HCT116 (cell line): ENCODE measurements around the gene CABP2. TPM values are rescaled to one million over a fixed set of nuclear protein-coding genes. Genes with fewer than 3 reads are reported as not detected.

ENCODE experiments used
- ATAC-seq: fragments of 200-7000 bp; cut with Tn5 transposase; 2 replicates; pipeline ENCODE4 v1.9.1; 2020; ENCODE audit warnings: mild to moderate bottlenecking, moderate library complexity
- BruUV-seq: library from RNA; stranded (reverse); fragments of 400-500 nt; replicated peaks from 2 replicates; lab custom pipeline; 2021; lab: Mats Ljungman, UMichigan
- CTCF ChIA-PET: fragments of 300-600 bp; sonication (Branson Sonifier 250); formaldehyde crosslinking; loops from one replicate; lab custom pipeline; 2021; ENCODE audit warnings: antibody characterized with exemption; lab: Charles Lee
- POLR2A ChIA-PET: fragments of 300-600, 350-600 bp; sonication (Branson Sonifier 250); formaldehyde crosslinking; loops from one replicate; lab custom pipeline; 2021; ENCODE audit warnings: antibody characterized with exemption; lab: Charles Lee
- RAD21 ChIA-PET, 2 experiments: fragments of 300-600 bp; sonication (Branson Sonifier 250); formaldehyde crosslinking; loops; one replicate each; lab custom pipeline; 2023; ENCODE audit warnings: low total read pairs in 2 of 2; ENCODE audit not compliant: uncharacterized antibody in 2 of 2, unreplicated experiment in 2 of 2, low non-redundant PET in 1 of 2; lab: Charles Lee
- DNase-seq: peaks from one replicate; pipeline ENCODE4 v3.0.0-alpha.2; 2010; ENCODE audit warnings: low read depth, low spot score
- H2AFZ ChIP-seq: fragments of 200-600 bp; shearing (Covaris generic), sonication (generic); 2 replicates; pipeline ENCODE4 v1.6.1; 2017; ENCODE audit warnings: low read depth, mixed run types, mixed read lengths, antibody characterized with exemption, low read length; ENCODE audit not compliant: poor library complexity, severe bottlenecking
- H3K27ac ChIP-seq: 2 replicates; pipeline ENCODE4 v1.5.1; 2012; ENCODE audit warnings: low read depth, low read length
- H3K27me3 ChIP-seq: fragments of 200-600 bp; sonication (generic); 2 replicates; pipeline ENCODE4 v1.6.1; 2016; ENCODE audit warnings: mixed run types, low read length, mixed read lengths; ENCODE audit not compliant: insufficient read depth
- H3K36me3 ChIP-seq, 2 experiments: fragments of 200-500 bp in 1 of 2; fragments of 200-600 bp in 1 of 2; sonication (Bioruptor generic) in 1 of 2; sonication (generic) in 1 of 2; 2 replicates each; pipeline versions ENCODE4 v1.5.1 to v1.6.1; 2014 to 2016; ENCODE audit warnings: low read length in 2 of 2, inconsistent platforms in 1 of 2, mixed read lengths in 1 of 2, mixed run types in 1 of 2; ENCODE audit not compliant: insufficient read depth in 2 of 2, control insufficient read depth in 1 of 2
- H3K4me1 ChIP-seq, 2 experiments: fragments of 200-600 bp in 1 of 2; sonication (generic) in 1 of 2; 2 replicates each; pipeline versions ENCODE4 v1.5.1 to v1.6.1; 2012 to 2017; ENCODE audit warnings: low read length in 2 of 2, inconsistent platforms in 1 of 2, mild to moderate bottlenecking in 1 of 2, mixed read lengths in 1 of 2, mixed run types in 1 of 2, moderate library complexity in 1 of 2; ENCODE audit not compliant: insufficient read depth in 2 of 2, control insufficient read depth in 1 of 2
- H3K4me2 ChIP-seq: fragments of 200-600 bp; sonication (generic); 2 replicates; pipeline ENCODE4 v1.6.1; 2017; ENCODE audit warnings: mixed run types, low read length, mixed read lengths
- H3K4me3 ChIP-seq, 2 experiments: fragments of 200-600 bp in 1 of 2; sonication (generic) in 1 of 2; replicated peaks in 1 of 2; 2 replicates each; pipeline ENCODE4 v1.5.1; 2011 to 2016; ENCODE audit warnings: low read length in 2 of 2, control low read depth in 1 of 2, low read depth in 1 of 2, mild to moderate bottlenecking in 1 of 2, mixed read lengths in 1 of 2, mixed run types in 1 of 2
- H3K79me2 ChIP-seq: fragments of 200-600 bp; sonication (generic); 2 replicates; pipeline ENCODE4 v1.6.1; 2017; ENCODE audit warnings: mild to moderate bottlenecking, mixed run types, low read length, moderate library complexity, mixed read lengths; ENCODE audit not compliant: insufficient read depth
- H3K9ac ChIP-seq: fragments of 200-600 bp; sonication (generic); 2 replicates; pipeline ENCODE4 v1.6.1; 2016; ENCODE audit warnings: low read length, mixed read lengths
- H3K9me2 ChIP-seq: fragments of 200-600 bp; sonication (generic), shearing (Covaris generic); 2 replicates; pipeline ENCODE4 v1.6.1; 2017; ENCODE audit warnings: mixed run types, mild to moderate bottlenecking, moderate library complexity; ENCODE audit not compliant: insufficient read depth
- H3K9me3 ChIP-seq, 2 experiments: fragments of 200-500 bp in 1 of 2; fragments of 200-600 bp in 1 of 2; sonication (Bioruptor generic) in 1 of 2; sonication (generic) in 1 of 2; 2 replicates each; pipeline ENCODE4 v1.6.1; 2014 to 2017; ENCODE audit warnings: low read length in 2 of 2, mixed read lengths in 2 of 2, inconsistent platforms in 1 of 2, low read depth in 1 of 2, mild to moderate bottlenecking in 1 of 2, mixed run types in 1 of 2, moderate library complexity in 1 of 2; ENCODE audit not compliant: control insufficient read depth in 1 of 2, insufficient read depth in 1 of 2
- H4K20me1 ChIP-seq: fragments of 200-600 bp; sonication (generic), shearing (Covaris generic); 2 replicates; pipeline ENCODE4 v1.6.1; 2017; ENCODE audit warnings: mixed run types, mild to moderate bottlenecking, moderate library complexity; ENCODE audit not compliant: insufficient read depth
- ATF3 ChIP-seq: IDR thresholded peaks from 2 replicates; pipeline ENCODE4 v1.6.1; 2012
- CBX3 ChIP-seq: IDR thresholded peaks from 2 replicates; pipeline ENCODE4 v1.6.1; 2012; ENCODE audit warnings: low read depth
- CEBPB ChIP-seq: IDR thresholded peaks from 2 replicates; pipeline ENCODE4 v1.6.1; 2012; ENCODE audit warnings: low read depth
- CTCF ChIP-seq, 3 experiments: fragments of 200-600 bp in 1 of 3; sonication (generic) in 1 of 3; IDR thresholded peaks in 2 of 3; conservative IDR thresholded peaks in 1 of 3; 2 replicates each; pipeline ENCODE4 v1.5.1; 2012 to 2017; ENCODE audit warnings: low read depth in 2 of 3, low read length in 2 of 3, antibody characterized with exemption in 1 of 3, borderline replicate concordance in 1 of 3, control low read depth in 1 of 3, mild to moderate bottlenecking in 1 of 3, mixed read lengths in 1 of 3, mixed run types in 1 of 3, moderate library complexity in 1 of 3; ENCODE audit not compliant: insufficient read depth in 1 of 3
- EGR1 ChIP-seq: IDR thresholded peaks from 2 replicates; pipeline ENCODE4 v1.6.1; 2012; ENCODE audit warnings: low read depth
- ELF1 ChIP-seq: IDR thresholded peaks from 2 replicates; pipeline ENCODE4 v1.6.1; 2012; ENCODE audit warnings: low read depth, borderline replicate concordance
- EZH2 ChIP-seq: fragments of 200-600 bp; sonication (generic); IDR thresholded peaks from 2 replicates; pipeline ENCODE4 v1.6.1; 2017; ENCODE audit warnings: antibody characterized with exemption, mixed run types
- FOSL1 ChIP-seq: IDR thresholded peaks from 2 replicates; pipeline ENCODE4 v1.6.1; 2012; ENCODE audit warnings: low read depth
- POLR2A ChIP-seq: IDR thresholded peaks from 2 replicates; pipeline ENCODE4 v1.7.0; 2011; ENCODE audit warnings: borderline replicate concordance; ENCODE audit not compliant: insufficient read depth, insufficient read length; ENCODE audit errors: extremely low read depth
- RAD21 ChIP-seq: IDR thresholded peaks from 2 replicates; pipeline ENCODE4 v1.6.1; 2012; ENCODE audit warnings: low read depth, mild to moderate bottlenecking
- REST ChIP-seq: IDR thresholded peaks from 2 replicates; pipeline ENCODE4 v1.6.1; 2012; ENCODE audit warnings: low read depth
- SIN3A ChIP-seq: IDR thresholded peaks from 2 replicates; pipeline ENCODE4 v1.6.1; 2012; ENCODE audit warnings: low read depth
- SP1 ChIP-seq: IDR thresholded peaks from 2 replicates; pipeline ENCODE4 v1.6.1; 2012; ENCODE audit warnings: low read depth
- SRF ChIP-seq: IDR thresholded peaks from 2 replicates; pipeline ENCODE4 v1.6.1; 2012; ENCODE audit warnings: low read depth
- TCF7L2 ChIP-seq: IDR thresholded peaks from 2 replicates; pipeline ENCODE4 v1.7.0; 2011; ENCODE audit warnings: borderline replicate concordance, inconsistent platforms; ENCODE audit not compliant: insufficient read depth, insufficient read length; ENCODE audit errors: extremely low read depth
- YY1 ChIP-seq: IDR thresholded peaks from 2 replicates; pipeline ENCODE4 v1.6.1; 2011; ENCODE audit warnings: low read length, low read depth, moderate library complexity, mild to moderate bottlenecking; ENCODE audit not compliant: insufficient replicate concordance; ENCODE audit errors: extremely low read depth
- ZFX ChIP-seq: fragments of 450-650 bp; IDR thresholded peaks from 2 replicates; pipeline ENCODE4 v1.6.1; 2017
- ZNF274 ChIP-seq: fragments of 200-500 bp; sonication (Bioruptor generic); IDR thresholded peaks from 2 replicates; pipeline ENCODE4 v1.6.1; 2014; ENCODE audit warnings: mild to moderate bottlenecking, low read depth, low read length, inconsistent platforms
- intact Hi-C: fragments of 100-400 bp; cut with micrococcal nuclease; formaldehyde crosslinking; loops from 2 replicates; pipeline ENCODE4 v1.10.0; 2022
- total RNA-seq: library from RNA; stranded (reverse); gene quantifications from one replicate; pipeline ENCODE4 v1.2.1, GENCODE V29; 2021; ENCODE audit not compliant: unreplicated experiment
- TF ChIP-seq, protein P1 (sequence below): IDR thresholded peaks from 2 replicates; pipeline ENCODE4 v1.6.1; 2011; ENCODE audit warnings: mild to moderate bottlenecking, low read length, moderate library complexity; ENCODE audit not compliant: insufficient replicate concordance; ENCODE audit errors: extremely low read depth

The CABP2 gene
- total RNA-seq, 1 experiment from 2014 or later: not detected

DNA sequence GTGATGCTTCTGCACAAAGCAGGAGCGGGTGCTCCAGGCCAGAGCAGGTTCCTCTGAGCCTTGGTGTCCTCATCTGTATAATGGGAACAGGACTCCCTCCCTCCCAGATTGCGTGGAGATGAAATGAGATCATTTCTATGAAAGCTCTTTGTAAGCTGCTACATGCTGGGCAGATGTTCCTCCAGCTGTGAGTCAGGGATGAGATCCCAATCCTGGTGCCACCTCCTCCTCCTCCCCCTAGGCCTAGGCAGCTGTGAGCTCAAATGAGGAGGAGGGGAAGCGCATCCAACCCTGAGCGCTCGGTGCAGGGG, 7.0 kb upstream of the CABP2 start:
- Histone ChIP-seq H4K20me1 (no peaks in the 10 kb centered on the region), H3K27me3 (no peaks in the 10 kb centered on the region), H3K4me3 (no peak overlapping the region), H3K9ac (no peak overlapping the region), H2AFZ (no peak overlapping the region), H3K9me2 (no peaks in the 10 kb centered on the region), H3K79me2 (no peaks in the 10 kb centered on the region), H3K27ac (no peak overlapping the region), H3K9me3 (peaks cover 13% of the 10 kb centered on the region in 2 experiments; a peak in 2 of 4 replicates), H3K4me2 (no peak overlapping the region), H3K36me3 (no peaks in the 10 kb centered on the region), H3K4me1 (peaks cover 0 to 4% of the 10 kb centered on the region in 2 experiments; a peak in 1 of 4 replicates)
- intact Hi-C loops: no loop called here
- RAD21 ChIA-PET: no interaction called here
- DNase-seq (no peak), ATAC-seq (no peak)
- CTCF ChIA-PET: no interaction called here
- BruUV-seq: no TSS peak
- TF ChIP-seq EZH2 (no peak), SIN3A (no peak), POLR2A (no peak), CTCF (IDR thresholded peaks at IDR 0.05 in 2 of 3, conservative IDR thresholded peaks at IDR 0.05 in 1 of 3; ENCODE audit: borderline replicate concordance in 1 of 3, insufficient read depth in 1 of 3, low read depth in 2 of 3, low read length in 2 of 3) (no peak), ZNF274 (no peak), EGR1 (no peak), REST (no peak), CBX3 (no peak), SRF (no peak), SP1 (no peak), ATF3 (no peak), ZFX (no peak), CEBPB (no peak), ELF1 (no peak), RAD21 (no peak), FOSL1 (no peak), TCF7L2 (no peak), YY1 (no peak)
- TF ChIP-seq, protein P1, sequence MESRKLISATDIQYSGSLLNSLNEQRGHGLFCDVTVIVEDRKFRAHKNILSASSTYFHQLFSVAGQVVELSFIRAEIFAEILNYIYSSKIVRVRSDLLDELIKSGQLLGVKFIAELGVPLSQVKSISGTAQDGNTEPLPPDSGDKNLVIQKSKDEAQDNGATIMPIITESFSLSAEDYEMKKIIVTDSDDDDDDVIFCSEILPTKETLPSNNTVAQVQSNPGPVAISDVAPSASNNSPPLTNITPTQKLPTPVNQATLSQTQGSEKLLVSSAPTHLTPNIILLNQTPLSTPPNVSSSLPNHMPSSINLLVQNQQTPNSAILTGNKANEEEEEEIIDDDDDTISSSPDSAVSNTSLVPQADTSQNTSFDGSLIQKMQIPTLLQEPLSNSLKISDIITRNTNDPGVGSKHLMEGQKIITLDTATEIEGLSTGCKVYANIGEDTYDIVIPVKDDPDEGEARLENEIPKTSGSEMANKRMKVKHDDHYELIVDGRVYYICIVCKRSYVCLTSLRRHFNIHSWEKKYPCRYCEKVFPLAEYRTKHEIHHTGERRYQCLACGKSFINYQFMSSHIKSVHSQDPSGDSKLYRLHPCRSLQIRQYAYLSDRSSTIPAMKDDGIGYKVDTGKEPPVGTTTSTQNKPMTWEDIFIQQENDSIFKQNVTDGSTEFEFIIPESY: no peak
- POLR2A ChIA-PET: no interaction called here
